DND-41 (cell line): ENCODE measurements around the gene DPYSL3.

Source experiments
- ATAC-seq: fragments of 200-7000 bp; cut with Tn5 transposase; 3 replicates; pipeline ENCODE4 v1.9.1; 2021; ENCODE audit warnings: low read depth; ENCODE audit not compliant: insufficient read depth
- DNase-seq: peaks from one replicate; pipeline ENCODE4 v3.0.0-alpha.2; 2020
- H2AFZ ChIP-seq: 2 replicates; pipeline ENCODE4 v1.6.0; 2012; ENCODE audit warnings: low read depth, low read length
- H3K27ac ChIP-seq: 2 replicates; pipeline ENCODE4 v1.5.1; 2012; ENCODE audit warnings: low read length, inconsistent platforms
- H3K27me3 ChIP-seq: fragments of 200-600 bp; sonication (generic); 2 replicates; pipeline ENCODE4 v1.6.0; 2012; ENCODE audit warnings: low read length, mild to moderate bottlenecking, inconsistent platforms; ENCODE audit not compliant: insufficient read depth, poor library complexity
- H3K36me3 ChIP-seq: 2 replicates; pipeline ENCODE4 v1.5.1; 2012; ENCODE audit warnings: low read length, inconsistent platforms; ENCODE audit not compliant: insufficient read depth
- H3K4me1 ChIP-seq: 2 replicates; pipeline ENCODE4 v1.5.1; 2012; ENCODE audit warnings: mild to moderate bottlenecking, low read length; ENCODE audit not compliant: insufficient read depth
- H3K4me2 ChIP-seq: 2 replicates; pipeline ENCODE4 v1.6.0; 2012; ENCODE audit warnings: mild to moderate bottlenecking, moderate library complexity, low read length, inconsistent platforms; ENCODE audit not compliant: insufficient read depth
- H3K4me3 ChIP-seq, 2 experiments: fragments of 200-600 bp in 1 of 2; shearing (Covaris generic) in 1 of 2; 2 replicates each; pipeline ENCODE4 v1.5.1; 2012 to 2016; ENCODE audit warnings: inconsistent platforms in 2 of 2, low read length in 2 of 2, mild to moderate bottlenecking in 2 of 2, low read depth in 1 of 2, moderate library complexity in 1 of 2
- H3K79me2 ChIP-seq: 2 replicates; pipeline ENCODE4 v1.6.0; 2012; ENCODE audit warnings: low read length, inconsistent platforms; ENCODE audit not compliant: insufficient read depth
- H3K9ac ChIP-seq: 2 replicates; pipeline ENCODE4 v1.6.0; 2012; ENCODE audit warnings: low read depth, mild to moderate bottlenecking, inconsistent platforms, low read length, moderate library complexity
- H3K9me3 ChIP-seq: 2 replicates; pipeline ENCODE4 v1.5.1; 2012; ENCODE audit warnings: low read length, moderate library complexity, mild to moderate bottlenecking, inconsistent platforms; ENCODE audit not compliant: insufficient read depth, severe bottlenecking
- H4K20me1 ChIP-seq: 2 replicates; pipeline ENCODE4 v1.6.0; 2012; ENCODE audit warnings: low read length; ENCODE audit not compliant: insufficient read depth
- EZH2 ChIP-seq: IDR thresholded peaks from 3 replicates; pipeline ENCODE4 v1.6.1; 2012; ENCODE audit warnings: borderline replicate concordance, low read depth, mild to moderate bottlenecking, moderate library complexity, low read length, inconsistent platforms; ENCODE audit not compliant: severe bottlenecking
- TF ChIP-seq, protein P1 (sequence below): IDR thresholded peaks from 2 replicates; pipeline ENCODE4 v1.5.1; 2012; ENCODE audit warnings: borderline replicate concordance, low read length, moderate library complexity, mild to moderate bottlenecking; ENCODE audit not compliant: poor library complexity, severe bottlenecking; ENCODE audit errors: extremely low read depth

Gene DPYSL3

DNA sequence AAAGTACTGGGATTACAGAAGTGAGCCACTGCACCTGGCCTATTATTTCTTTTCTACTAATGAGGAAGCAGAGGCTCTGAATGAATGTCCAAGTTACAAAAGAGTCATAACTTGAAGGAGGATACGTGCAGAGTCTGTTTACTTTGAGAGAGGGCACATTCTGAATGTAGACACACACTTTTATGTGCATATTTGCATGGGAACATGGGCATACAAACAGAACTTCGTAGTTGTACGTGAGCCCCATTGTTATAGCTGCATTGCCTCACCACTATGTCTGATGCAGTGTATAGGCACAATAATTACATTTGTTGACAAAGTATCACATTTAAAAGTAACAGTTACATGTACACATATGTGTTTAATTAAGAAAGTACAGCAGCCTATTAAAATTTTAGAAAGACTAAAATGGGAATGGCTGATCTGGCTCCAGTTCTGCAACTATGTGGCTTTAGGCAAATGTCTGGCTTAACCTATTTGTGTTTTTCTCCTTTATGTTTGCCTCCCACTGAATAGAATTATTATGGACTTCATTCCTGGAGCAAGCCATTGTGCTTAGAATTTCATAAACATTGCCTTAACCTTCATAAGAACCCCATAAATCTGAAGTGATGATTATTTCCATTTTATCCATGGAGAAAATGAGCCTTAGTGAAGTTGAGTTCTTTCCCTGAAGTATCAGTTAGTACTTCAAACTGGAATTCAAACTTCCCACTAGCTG lies 3.0 kb upstream of the DPYSL3 start:
- Histone ChIP-seq H3K4me1 (no peaks in the 10 kb centered on the region), H3K9ac (no peak overlapping the region), H3K79me2 (no peaks in the 10 kb centered on the region), H3K4me2 (no peak overlapping the region), H3K27me3 (no peaks in the 10 kb centered on the region), H2AFZ (no peak overlapping the region), H3K9me3 (no peaks in the 10 kb centered on the region), H4K20me1 (no peaks in the 10 kb centered on the region), H3K27ac (no peak overlapping the region), H3K36me3 (no peaks in the 10 kb centered on the region), H3K4me3 (no peak overlapping the region)
- TF ChIP-seq EZH2: no peak
- TF ChIP-seq, protein P1, sequence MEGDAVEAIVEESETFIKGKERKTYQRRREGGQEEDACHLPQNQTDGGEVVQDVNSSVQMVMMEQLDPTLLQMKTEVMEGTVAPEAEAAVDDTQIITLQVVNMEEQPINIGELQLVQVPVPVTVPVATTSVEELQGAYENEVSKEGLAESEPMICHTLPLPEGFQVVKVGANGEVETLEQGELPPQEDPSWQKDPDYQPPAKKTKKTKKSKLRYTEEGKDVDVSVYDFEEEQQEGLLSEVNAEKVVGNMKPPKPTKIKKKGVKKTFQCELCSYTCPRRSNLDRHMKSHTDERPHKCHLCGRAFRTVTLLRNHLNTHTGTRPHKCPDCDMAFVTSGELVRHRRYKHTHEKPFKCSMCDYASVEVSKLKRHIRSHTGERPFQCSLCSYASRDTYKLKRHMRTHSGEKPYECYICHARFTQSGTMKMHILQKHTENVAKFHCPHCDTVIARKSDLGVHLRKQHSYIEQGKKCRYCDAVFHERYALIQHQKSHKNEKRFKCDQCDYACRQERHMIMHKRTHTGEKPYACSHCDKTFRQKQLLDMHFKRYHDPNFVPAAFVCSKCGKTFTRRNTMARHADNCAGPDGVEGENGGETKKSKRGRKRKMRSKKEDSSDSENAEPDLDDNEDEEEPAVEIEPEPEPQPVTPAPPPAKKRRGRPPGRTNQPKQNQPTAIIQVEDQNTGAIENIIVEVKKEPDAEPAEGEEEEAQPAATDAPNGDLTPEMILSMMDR: no peak
- ATAC-seq (no peak), DNase-seq (no peak)

DNA sequence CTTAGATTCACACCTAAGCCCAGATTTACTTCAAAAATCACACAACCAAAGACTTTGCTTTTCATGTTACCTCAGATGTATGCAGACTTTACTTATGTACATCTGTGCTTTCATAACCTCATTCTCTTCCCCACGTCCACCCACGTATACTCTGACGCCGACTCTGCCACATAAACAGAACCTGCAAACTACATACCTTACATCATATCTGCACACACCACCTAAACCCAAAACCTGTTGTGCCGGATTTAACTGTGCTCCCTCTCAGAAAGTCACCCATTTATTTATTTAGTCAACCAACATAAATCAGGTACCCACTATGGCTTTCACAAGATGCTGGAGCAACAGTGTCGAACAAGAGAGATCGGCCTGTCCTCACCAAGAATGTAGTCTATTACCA lies 1.0 kb upstream of the DPYSL3 start:
- ATAC-seq (no peak), DNase-seq (no peak)
- TF ChIP-seq EZH2: no peak
- no peaks in the 10 kb centered on the region for H3K36me3 ChIP-seq
- no peaks in the 10 kb centered on the region for H3K4me1 ChIP-seq
- H2AFZ ChIP-seq: no peak overlapping the region
- H3K4me3 ChIP-seq: no peak overlapping the region
- H3K79me2 ChIP-seq: no peaks in the 10 kb centered on the region
- H4K20me1 ChIP-seq: no peaks in the 10 kb centered on the region
- no peaks in the 10 kb centered on the region for H3K9me3 ChIP-seq
- H3K9ac ChIP-seq: no peak overlapping the region
- H3K27me3 ChIP-seq: no peaks in the 10 kb centered on the region
- no peak overlapping the region for H3K4me2 ChIP-seq
- H3K27ac ChIP-seq: no peak overlapping the region

DNA sequence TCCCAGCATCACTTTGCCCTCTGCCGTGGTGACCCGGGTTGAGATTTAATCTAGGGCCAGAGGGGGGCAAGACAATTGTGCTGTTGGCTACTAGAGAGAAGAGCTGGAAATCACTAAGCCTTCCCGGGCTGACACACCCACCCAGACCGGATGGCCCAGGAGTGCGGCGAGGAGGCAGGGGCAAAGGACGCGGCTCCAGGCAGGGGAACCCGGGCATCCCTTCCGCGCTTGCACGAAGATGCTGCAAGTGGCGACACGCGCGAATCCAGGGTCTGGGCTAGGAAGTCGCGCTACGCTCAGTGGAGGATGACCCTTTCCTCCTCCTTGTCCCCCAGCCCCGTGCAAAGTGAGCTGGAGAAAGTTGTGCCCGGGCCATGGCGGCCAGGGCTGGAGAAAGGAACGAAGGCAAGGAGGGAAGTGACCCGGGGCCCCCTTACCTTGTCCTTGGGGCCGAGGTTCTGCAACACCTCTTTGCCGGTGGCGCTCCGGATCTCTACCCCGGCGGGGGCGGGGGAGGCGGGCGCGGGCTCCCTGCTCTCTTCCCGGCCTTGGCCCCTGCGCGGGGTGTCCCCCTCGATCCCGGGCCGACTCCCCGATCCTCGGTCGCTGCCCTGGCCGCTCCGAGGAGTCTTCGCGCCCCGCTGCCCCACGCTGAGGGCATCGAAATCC lies 693 bp downstream of the DPYSL3 start:
- H3K9ac ChIP-seq: no peak overlapping the region
- H3K4me3 ChIP-seq: no peak overlapping the region
- H3K4me1 ChIP-seq: no peaks in the 10 kb centered on the region
- no peaks in the 10 kb centered on the region for H3K79me2 ChIP-seq
- no peak overlapping the region for H3K4me2 ChIP-seq
- ATAC-seq (no peak), DNase-seq (no peak)
- no peaks in the 10 kb centered on the region for H3K36me3 ChIP-seq
- H2AFZ ChIP-seq: no peak overlapping the region
- no peak overlapping the region for H3K27ac ChIP-seq
- H4K20me1 ChIP-seq: no peaks in the 10 kb centered on the region
- no peaks in the 10 kb centered on the region for H3K9me3 ChIP-seq
- H3K27me3 ChIP-seq: no peaks in the 10 kb centered on the region
- TF ChIP-seq, protein P1: no peak
- no peak for TF ChIP-seq EZH2

DNA sequence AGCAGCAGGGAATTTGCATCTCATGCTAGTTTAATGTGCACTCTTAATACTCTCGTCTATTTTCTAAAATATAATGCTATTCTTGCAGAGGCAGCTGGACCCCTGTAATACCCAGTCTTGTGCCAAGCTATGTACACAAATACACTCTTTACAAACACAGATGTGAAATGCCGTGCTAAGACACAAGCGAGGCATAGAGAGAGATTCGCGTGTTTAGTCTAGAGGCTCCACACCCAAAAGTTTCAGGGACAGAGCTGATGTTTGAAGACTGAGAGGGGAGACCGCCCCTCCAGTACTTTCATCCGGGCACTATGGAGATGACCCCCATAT lies 1.2 kb downstream of the DPYSL3 start:
- Histone ChIP-seq H3K27ac (no peak overlapping the region), H3K27me3 (no peaks in the 10 kb centered on the region), H4K20me1 (no peaks in the 10 kb centered on the region), H3K4me1 (no peaks in the 10 kb centered on the region), H3K9ac (no peak overlapping the region), H2AFZ (no peak overlapping the region), H3K79me2 (no peaks in the 10 kb centered on the region), H3K4me2 (no peak overlapping the region), H3K9me3 (no peaks in the 10 kb centered on the region), H3K4me3 (no peak overlapping the region), H3K36me3 (no peaks in the 10 kb centered on the region)
- DNase-seq (no peak), ATAC-seq (no peak)
- TF ChIP-seq, protein P1: no peak
- TF ChIP-seq EZH2: no peak
